K562 (cell line): ENCODE measurements around the gene MIB2. TPM values are rescaled to one million over a fixed set of nuclear protein-coding genes. Genes with fewer than 3 reads are reported as not detected.

ENCODE experiments used
- CCNT2 ChIP-seq: IDR thresholded peaks from 2 replicates; pipeline ENCODE4 v1.6.1; 2011; ENCODE audit warnings: borderline replicate concordance, low read depth, mild to moderate bottlenecking, moderate library complexity, mixed read lengths, low read length; ENCODE audit not compliant: insufficient read length; ENCODE audit errors: extremely low read depth
- FOXK2 ChIP-seq, 2 experiments: fragments of 450-650 bp; IDR thresholded peaks in 1 of 2; conservative IDR thresholded peaks in 1 of 2; 2 replicates each; pipeline ENCODE4 v1.6.1; 2016; ENCODE audit warnings: low read depth in 2 of 2, mild to moderate bottlenecking in 1 of 2
- GTF2E2 ChIP-seq: fragments of 200-800 bp; sonication (Bioruptor generic); IDR thresholded peaks from 2 replicates; pipeline ENCODE4 v1.6.1; 2016; ENCODE audit warnings: missing genetic modification characterization, missing compliant biosample characterization
- HDAC6 ChIP-seq: IDR thresholded peaks from 2 replicates; pipeline ENCODE4 v1.6.1; 2012; ENCODE audit warnings: low read depth, mild to moderate bottlenecking, control low read depth, inconsistent platforms, low read length, moderate library complexity
- POLR2B ChIP-seq: fragments of 450-650 bp; IDR thresholded peaks from 2 replicates; pipeline ENCODE4 v1.6.1; 2018; ENCODE audit warnings: low read depth; ENCODE audit not compliant: partially characterized antibody
- POLR2H ChIP-seq: IDR thresholded peaks from 2 replicates; pipeline ENCODE4 v1.6.1; 2016; ENCODE audit warnings: missing genetic modification characterization, low read depth, mild to moderate bottlenecking, control low read depth, missing compliant biosample characterization, moderate library complexity
- THRAP3 ChIP-seq: fragments of 450-650 bp; IDR thresholded peaks from 2 replicates; pipeline ENCODE4 v1.6.1; 2016; ENCODE audit warnings: mild to moderate bottlenecking, inconsistent platforms, borderline replicate concordance
- polyA plus RNA-seq, 8 experiments: library from polyadenylated mRNA; depleted of rRNA in 4 of 8; stranded (reverse) in 5 of 8; unstranded in 3 of 8; fragments of >200 nt; fragmentation: Nextera tagmentation in 2 of 8; fragmentation: Illumina TruSeq in 1 of 8; extraction: Ambion mirVana in 2 of 8; extraction: Trizol in 1 of 8; gene quantifications; 2 replicates each; pipeline versions ENCODE4 v1.2.1 to v1.2.3, GENCODE V29; 2011 to 2014; ENCODE audit warnings: inconsistent platforms in 1 of 8, missing spikeins in 1 of 8
- total RNA-seq, 7 experiments: library from RNA; depleted of rRNA in 6 of 7; stranded (reverse); fragments of >200 nt in 6 of 7; fragmentation: Illumina TruSeq in 2 of 7; extraction: Trizol in 2 of 7; gene quantifications; 2 replicates each; pipeline versions ENCODE4 v1.2.1 to v1.2.3, GENCODE V29; 2011 to 2021; ENCODE audit warnings: low replicate concordance in 1 of 7
- TF ChIP-seq, protein P1 (sequence below): fragments of 250-450 bp; sonication (Bioruptor Pico); IDR thresholded peaks from 2 replicates; pipeline ENCODE4 v1.8.0; 2021; ENCODE audit warnings: mild to moderate bottlenecking, moderate library complexity
- TF ChIP-seq, protein P2 (sequence below), 2 experiments: fragments of 200-800 bp in 1 of 2; sonication (Bioruptor generic) in 1 of 2; sonication (generic) in 1 of 2; formaldehyde crosslinking in 1 of 2; IDR thresholded peaks in 1 of 2; conservative IDR thresholded peaks in 1 of 2; 2 replicates each; pipeline versions ENCODE4 v1.5.0 to v1.6.1; 2016 to 2020; ENCODE audit warnings: missing compliant biosample characterization in 1 of 2, missing genetic modification characterization in 1 of 2, missing genetic modification reagents in 1 of 2
- TF ChIP-seq, protein P3 (sequence below): fragments of 250-450 bp; sonication (Bioruptor Pico); IDR thresholded peaks from 2 replicates; pipeline ENCODE4 v1.5.0; 2020; ENCODE audit warnings: mild to moderate bottlenecking
- TF ChIP-seq, protein P4 (sequence below): fragments of 250-450 bp; sonication (Bioruptor Pico); IDR thresholded peaks from 2 replicates; pipeline ENCODE4 v1.9.0; 2021; ENCODE audit warnings: mild to moderate bottlenecking, inconsistent platforms
- TF ChIP-seq, protein P5 (sequence below): sonication (generic); formaldehyde crosslinking; IDR thresholded peaks from 2 replicates; pipeline ENCODE4 v1.9.0; 2022; ENCODE audit warnings: mild to moderate bottlenecking, missing genetic modification reagents
- TF ChIP-seq, protein P6 (sequence below): sonication (generic); formaldehyde crosslinking; IDR thresholded peaks from 2 replicates; pipeline ENCODE4 v1.8.0; 2022; ENCODE audit warnings: mild to moderate bottlenecking, missing genetic modification reagents, borderline replicate concordance
- TF ChIP-seq, protein P7 (sequence below): fragments of 250-450 bp; sonication (Bioruptor Pico); IDR thresholded peaks from 2 replicates; pipeline ENCODE4 v1.4.0; 2020

MIB2 gene
- total and polyA plus RNA-seq, 9 of the 15 experiments (the other 6 are each of a cell fraction or from before 2014, with no cell fraction given) = 0.04 to 17.0 (median 4.9) TPM; not detected in 1

DNA sequence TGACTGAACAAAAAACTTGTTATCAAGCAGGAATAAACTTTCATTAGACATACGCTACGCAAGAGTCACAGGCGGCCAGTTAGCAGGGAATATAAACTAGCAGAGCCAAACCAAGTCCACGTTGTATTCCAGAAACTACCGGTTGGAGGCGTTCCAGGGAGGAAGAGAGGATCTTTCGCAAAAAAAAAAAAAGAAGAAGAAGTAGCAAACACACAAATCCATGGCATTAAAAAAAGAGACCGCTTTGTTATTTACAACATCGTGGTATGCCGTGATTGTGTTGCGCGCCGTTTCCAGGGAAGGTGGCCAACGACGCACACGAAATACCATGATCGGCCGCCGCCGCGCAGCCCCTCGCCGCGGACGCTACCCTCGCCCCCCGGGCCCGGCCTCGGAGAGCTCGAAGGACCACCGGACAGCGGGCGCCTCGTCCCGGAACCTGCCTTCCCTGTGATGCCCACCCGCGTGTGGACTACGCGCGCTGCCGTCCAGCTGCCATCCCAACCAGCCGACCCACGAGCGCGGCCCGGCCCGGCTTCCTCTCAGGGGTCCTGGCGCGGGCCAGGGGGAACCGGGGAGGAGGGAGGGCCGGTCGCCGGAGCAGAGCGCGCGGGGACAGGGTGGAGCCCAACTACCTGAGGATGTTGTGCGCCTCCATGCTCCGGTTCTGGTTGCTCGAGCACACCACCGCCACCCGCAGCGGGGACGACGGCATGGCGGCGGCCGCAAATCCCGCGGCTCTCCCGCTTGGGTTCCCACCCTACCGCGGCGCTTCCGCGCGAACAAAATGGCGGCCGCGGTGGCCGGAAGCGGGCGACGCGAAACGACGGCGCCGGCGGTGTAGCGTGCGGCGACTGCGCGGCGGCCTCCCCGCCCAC, 41.2 kb upstream of the MIB2 start (continued):
- TF ChIP-seq, protein P1, sequence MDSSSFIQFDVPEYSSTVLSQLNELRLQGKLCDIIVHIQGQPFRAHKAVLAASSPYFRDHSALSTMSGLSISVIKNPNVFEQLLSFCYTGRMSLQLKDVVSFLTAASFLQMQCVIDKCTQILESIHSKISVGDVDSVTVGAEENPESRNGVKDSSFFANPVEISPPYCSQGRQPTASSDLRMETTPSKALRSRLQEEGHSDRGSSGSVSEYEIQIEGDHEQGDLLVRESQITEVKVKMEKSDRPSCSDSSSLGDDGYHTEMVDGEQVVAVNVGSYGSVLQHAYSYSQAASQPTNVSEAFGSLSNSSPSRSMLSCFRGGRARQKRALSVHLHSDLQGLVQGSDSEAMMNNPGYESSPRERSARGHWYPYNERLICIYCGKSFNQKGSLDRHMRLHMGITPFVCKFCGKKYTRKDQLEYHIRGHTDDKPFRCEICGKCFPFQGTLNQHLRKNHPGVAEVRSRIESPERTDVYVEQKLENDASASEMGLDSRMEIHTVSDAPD = no peak
- TF ChIP-seq, protein P2, sequence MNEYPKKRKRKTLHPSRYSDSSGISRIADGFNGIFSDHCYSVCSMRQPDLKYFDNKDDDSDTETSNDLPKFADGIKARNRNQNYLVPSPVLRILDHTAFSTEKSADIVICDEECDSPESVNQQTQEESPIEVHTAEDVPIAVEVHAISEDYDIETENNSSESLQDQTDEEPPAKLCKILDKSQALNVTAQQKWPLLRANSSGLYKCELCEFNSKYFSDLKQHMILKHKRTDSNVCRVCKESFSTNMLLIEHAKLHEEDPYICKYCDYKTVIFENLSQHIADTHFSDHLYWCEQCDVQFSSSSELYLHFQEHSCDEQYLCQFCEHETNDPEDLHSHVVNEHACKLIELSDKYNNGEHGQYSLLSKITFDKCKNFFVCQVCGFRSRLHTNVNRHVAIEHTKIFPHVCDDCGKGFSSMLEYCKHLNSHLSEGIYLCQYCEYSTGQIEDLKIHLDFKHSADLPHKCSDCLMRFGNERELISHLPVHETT (CRISPR knock-in tag; conservative IDR thresholded peaks at IDR 0.05 in 1 of 2, IDR thresholded peaks at IDR 0.05 in 1 of 2) = peak in 1 of 2 experiments; percentile 91; a peak in 1 of 4 replicates
- TF ChIP-seq, protein P3, sequence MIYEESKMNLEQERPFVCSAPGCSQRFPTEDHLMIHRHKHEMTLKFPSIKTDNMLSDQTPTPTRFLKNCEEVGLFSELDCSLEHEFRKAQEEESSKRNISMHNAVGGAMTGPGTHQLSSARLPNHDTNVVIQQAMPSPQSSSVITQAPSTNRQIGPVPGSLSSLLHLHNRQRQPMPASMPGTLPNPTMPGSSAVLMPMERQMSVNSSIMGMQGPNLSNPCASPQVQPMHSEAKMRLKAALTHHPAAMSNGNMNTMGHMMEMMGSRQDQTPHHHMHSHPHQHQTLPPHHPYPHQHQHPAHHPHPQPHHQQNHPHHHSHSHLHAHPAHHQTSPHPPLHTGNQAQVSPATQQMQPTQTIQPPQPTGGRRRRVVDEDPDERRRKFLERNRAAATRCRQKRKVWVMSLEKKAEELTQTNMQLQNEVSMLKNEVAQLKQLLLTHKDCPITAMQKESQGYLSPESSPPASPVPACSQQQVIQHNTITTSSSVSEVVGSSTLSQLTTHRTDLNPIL = no peak
- TF ChIP-seq THRAP3 (no peak), POLR2B (peak; percentile 47), GTF2E2 (tag) (peak; percentile 93), CCNT2 (no peak), FOXK2 (conservative IDR thresholded peaks at IDR 0.05 in 1 of 2, IDR thresholded peaks at IDR 0.05 in 1 of 2; ENCODE audit: low read depth in 2 of 2) (peak; percentile 75 to 76), HDAC6 (no peak), POLR2H (tag) (0 out of 2 replicates have a peak, but pooled peaks have one; percentile 31)
- TF ChIP-seq, protein P4, sequence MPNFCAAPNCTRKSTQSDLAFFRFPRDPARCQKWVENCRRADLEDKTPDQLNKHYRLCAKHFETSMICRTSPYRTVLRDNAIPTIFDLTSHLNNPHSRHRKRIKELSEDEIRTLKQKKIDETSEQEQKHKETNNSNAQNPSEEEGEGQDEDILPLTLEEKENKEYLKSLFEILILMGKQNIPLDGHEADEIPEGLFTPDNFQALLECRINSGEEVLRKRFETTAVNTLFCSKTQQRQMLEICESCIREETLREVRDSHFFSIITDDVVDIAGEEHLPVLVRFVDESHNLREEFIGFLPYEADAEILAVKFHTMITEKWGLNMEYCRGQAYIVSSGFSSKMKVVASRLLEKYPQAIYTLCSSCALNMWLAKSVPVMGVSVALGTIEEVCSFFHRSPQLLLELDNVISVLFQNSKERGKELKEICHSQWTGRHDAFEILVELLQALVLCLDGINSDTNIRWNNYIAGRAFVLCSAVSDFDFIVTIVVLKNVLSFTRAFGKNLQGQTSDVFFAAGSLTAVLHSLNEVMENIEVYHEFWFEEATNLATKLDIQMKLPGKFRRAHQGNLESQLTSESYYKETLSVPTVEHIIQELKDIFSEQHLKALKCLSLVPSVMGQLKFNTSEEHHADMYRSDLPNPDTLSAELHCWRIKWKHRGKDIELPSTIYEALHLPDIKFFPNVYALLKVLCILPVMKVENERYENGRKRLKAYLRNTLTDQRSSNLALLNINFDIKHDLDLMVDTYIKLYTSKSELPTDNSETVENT (CRISPR knock-in tag) = no peak
- TF ChIP-seq, protein P5, sequence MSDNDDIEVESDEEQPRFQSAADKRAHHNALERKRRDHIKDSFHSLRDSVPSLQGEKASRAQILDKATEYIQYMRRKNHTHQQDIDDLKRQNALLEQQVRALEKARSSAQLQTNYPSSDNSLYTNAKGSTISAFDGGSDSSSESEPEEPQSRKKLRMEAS = peak; percentile 51
- TF ChIP-seq, protein P6, sequence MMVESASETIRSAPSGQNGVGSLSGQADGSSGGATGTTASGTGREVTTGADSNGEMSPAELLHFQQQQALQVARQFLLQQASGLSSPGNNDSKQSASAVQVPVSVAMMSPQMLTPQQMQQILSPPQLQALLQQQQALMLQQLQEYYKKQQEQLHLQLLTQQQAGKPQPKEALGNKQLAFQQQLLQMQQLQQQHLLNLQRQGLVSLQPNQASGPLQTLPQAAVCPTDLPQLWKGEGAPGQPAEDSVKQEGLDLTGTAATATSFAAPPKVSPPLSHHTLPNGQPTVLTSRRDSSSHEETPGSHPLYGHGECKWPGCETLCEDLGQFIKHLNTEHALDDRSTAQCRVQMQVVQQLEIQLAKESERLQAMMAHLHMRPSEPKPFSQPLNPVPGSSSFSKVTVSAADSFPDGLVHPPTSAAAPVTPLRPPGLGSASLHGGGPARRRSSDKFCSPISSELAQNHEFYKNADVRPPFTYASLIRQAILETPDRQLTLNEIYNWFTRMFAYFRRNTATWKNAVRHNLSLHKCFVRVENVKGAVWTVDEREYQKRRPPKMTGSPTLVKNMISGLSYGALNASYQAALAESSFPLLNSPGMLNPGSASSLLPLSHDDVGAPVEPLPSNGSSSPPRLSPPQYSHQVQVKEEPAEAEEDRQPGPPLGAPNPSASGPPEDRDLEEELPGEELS (CRISPR knock-in tag) = peak; percentile 26; the same call in 1 of the 2 replicates
- TF ChIP-seq, protein P7, sequence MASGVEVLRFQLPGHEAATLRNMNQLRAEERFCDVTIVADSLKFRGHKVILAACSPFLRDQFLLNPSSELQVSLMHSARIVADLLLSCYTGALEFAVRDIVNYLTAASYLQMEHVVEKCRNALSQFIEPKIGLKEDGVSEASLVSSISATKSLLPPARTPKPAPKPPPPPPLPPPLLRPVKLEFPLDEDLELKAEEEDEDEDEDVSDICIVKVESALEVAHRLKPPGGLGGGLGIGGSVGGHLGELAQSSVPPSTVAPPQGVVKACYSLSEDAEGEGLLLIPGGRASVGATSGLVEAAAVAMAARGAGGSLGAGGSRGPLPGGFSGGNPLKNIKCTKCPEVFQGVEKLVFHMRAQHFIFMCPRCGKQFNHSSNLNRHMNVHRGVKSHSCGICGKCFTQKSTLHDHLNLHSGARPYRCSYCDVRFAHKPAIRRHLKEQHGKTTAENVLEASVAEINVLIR (CRISPR knock-in tag) = no peak
